AG09309 (cell line): ENCODE measurements around the gene NKX3-2.

Experiments used
- DNase-seq: peaks from one replicate; pipeline ENCODE4 v3.0.0-alpha.2; 2010; ENCODE audit warnings: low read depth
- H3K4me3 ChIP-seq: 2 replicates; pipeline ENCODE4 v1.5.1; 2011; ENCODE audit warnings: mild to moderate bottlenecking, low read depth, low read length, moderate library complexity; ENCODE audit not compliant: control insufficient read depth
- TF ChIP-seq, protein P1 (sequence below): IDR thresholded peaks from 2 replicates; pipeline ENCODE4 v1.5.1; 2011; ENCODE audit warnings: mild to moderate bottlenecking, low read depth, low read length, inconsistent platforms; ENCODE audit not compliant: insufficient read depth, control insufficient read depth; ENCODE audit errors: missing control alignments

Gene NKX3-2

DNA sequence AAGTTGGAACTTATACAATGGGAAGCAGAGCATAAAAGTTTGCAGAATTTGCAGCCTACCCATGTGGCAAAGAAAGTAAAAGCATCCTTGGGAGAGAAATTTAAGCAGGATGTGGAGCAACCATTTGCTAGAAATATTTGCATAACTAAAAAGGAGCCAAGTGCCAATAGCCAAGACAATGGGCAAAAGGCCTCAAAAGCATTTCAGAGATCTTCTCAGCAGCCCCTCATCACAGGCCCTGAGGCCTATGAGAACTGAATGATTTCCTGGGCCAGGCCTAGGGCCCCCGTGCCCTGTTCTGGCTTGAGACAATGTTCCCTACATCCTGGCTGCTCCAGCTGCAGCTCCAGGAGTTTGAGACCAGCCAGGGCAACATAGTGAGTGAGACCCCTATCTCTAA is 34.9 kb downstream of the NKX3-2 start:
- DNase-seq: no peak
- H3K4me3 ChIP-seq: no peak overlapping the region
- TF ChIP-seq, protein P1, sequence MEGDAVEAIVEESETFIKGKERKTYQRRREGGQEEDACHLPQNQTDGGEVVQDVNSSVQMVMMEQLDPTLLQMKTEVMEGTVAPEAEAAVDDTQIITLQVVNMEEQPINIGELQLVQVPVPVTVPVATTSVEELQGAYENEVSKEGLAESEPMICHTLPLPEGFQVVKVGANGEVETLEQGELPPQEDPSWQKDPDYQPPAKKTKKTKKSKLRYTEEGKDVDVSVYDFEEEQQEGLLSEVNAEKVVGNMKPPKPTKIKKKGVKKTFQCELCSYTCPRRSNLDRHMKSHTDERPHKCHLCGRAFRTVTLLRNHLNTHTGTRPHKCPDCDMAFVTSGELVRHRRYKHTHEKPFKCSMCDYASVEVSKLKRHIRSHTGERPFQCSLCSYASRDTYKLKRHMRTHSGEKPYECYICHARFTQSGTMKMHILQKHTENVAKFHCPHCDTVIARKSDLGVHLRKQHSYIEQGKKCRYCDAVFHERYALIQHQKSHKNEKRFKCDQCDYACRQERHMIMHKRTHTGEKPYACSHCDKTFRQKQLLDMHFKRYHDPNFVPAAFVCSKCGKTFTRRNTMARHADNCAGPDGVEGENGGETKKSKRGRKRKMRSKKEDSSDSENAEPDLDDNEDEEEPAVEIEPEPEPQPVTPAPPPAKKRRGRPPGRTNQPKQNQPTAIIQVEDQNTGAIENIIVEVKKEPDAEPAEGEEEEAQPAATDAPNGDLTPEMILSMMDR: no peak

DNA sequence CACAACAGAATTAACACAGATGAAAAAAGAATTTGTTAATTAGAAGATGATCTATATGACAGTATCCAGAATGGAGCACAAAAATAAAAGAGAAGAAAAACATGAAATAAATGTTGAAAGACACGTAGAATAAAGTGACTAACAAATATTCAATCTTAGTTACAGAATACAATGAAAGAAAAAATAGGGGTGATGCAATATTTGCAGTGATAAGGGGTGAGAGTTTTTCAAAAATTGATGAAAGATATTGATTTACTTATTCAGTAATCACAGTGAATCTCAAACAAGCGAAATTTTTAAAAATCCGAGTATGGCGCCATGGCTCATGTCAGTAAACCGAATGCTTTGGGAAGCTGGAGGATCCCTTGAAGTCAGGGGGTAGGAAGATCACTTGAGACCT is 39.9 kb downstream of the NKX3-2 start:
- no peak overlapping the region for H3K4me3 ChIP-seq
- no peak for DNase-seq
- TF ChIP-seq, protein P1: no peak

DNA sequence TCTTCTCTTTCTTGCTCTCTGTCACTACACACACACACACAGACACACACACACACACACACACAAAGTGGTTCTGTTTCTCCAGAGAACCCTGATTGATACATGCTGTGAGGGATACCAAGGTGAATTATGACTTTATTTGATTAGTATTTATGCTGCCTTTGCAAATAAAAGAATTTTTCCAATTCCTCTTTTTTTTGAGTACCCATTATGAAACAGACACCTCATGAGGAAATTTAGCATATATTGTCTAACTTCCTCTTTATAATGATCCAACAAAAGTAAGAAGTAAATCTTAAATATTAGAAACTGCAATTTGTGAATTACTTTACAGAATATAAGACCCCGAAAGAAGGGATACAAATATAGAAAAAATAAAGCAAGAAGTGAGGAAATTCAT is 45.8 kb downstream of the NKX3-2 start:
- H3K4me3 ChIP-seq: no peak overlapping the region
- TF ChIP-seq, protein P1: no peak
- no peak for DNase-seq

DNA sequence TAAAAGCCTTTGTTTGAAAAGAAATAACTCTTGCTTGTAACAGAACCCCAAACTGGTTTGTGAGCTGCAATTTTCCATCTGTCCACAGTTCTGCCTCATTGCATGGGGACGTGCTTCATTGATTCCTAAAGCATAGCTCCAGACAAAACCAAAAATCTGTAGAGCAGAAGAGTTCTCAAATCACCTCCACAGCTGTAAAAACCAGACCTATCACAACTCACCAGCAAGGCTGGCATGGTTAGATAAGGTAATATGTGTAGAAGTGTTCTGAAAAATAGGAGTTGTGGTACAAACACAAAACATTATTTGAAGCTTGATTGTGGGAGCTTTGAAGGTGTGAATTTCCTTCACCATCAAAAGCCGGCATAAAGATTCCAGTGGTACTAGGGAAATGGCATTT is 47.7 kb downstream of the NKX3-2 start:
- no peak overlapping the region for H3K4me3 ChIP-seq
- TF ChIP-seq, protein P1: no peak
- DNase-seq: no peak

DNA sequence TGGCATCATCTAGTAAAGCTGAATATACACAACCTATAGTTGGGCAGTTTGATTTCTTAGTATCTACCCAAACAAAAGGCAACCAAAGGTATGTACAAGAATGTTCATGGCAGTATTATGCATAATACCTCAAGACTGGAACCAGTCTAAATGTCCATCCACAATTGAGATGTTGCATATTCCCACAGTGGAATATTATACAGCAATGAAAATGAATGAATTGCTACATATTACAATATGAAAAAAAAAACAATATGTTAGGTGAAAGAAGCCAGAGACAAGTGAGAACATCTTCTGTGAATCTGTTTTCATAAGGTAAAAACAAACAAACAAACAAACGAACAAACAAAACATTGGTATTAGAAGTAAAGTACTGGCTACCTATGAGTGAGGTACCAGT is 48.6 kb downstream of the NKX3-2 start:
- TF ChIP-seq, protein P1: no peak
- DNase-seq: no peak

DNA sequence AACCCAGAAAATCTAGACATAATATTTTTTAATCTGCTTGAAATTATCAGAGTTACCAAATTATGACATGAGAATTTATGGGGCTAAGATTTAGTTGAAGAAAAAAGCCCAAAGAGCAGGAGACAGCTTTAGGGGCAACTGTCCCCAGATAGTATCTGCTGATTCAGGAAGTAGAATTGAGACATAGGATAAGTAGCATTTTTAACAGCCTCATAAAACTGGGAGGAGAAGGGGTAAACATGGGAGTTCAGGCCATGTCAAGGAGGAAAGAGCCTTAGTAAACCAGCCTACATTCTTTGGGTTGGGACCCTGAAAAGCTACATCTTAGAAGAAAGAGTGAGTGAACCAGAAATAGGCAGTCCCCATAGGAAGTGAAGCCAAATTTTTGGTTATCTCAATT is 50.5 kb downstream of the NKX3-2 start:
- no peak for DNase-seq
- TF ChIP-seq, protein P1: no peak
- H3K4me3 ChIP-seq: no peak overlapping the region

More for the DNA sequence above, 48.6 kb downstream of the NKX3-2 start:
- no peak overlapping the region for H3K4me3 ChIP-seq

DNA sequence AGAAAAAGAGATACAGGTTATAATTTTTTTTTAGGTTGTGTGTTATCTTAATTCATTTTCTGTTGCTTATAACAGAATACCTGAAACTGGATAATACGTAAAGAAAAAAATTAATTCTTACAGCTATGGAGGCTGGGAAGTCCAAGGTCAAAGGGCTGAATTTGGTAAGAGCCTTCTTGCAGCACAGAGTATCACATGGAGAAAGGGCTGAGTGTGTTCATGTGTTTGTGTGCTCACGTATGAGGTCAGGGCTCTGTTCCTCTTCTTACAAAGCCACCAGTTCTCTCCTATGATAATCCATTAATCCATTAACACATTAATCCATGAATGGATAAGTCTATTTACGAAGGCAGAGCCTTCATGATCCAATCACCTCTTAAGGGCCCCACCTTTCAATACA is 51.6 kb downstream of the NKX3-2 start:
- H3K4me3 ChIP-seq: no peak overlapping the region
- TF ChIP-seq, protein P1: no peak
- DNase-seq: no peak
